ENCODE measurements around the gene PROSER2. TPM values are rescaled to one million over a fixed set of nuclear protein-coding genes. Genes with fewer than 3 reads are reported as not detected.

The PROSER2 gene
- total and polyA plus RNA-seq, 5 experiments from 2014 or later = 0.31 to 0.93 (median 0.61) TPM; not detected in 1

- Mint-ChIP-seq H3K4me1 (peaks cover 11 to 28% (median 23%) of the 10 kb centered on the region in 4 donors), H3K4me3 (peak overlapping the region in 2 of 10 donors; percentile 23 to 80), H3K27ac (peak overlapping the region in 4 of 10 donors; percentile 30 to 84 (median 72)), H3K9me3 (no peaks in the 10 kb centered on the region), H3K27me3 (peaks cover 0 to 2% (median 0%) of the 10 kb centered on the region in 5 donors), H3K36me3 (peaks cover 0 to 1% (median 0%) of the 10 kb centered on the region in 3 donors)
- ATAC-seq (no peak), DNase-seq (no peak)
- POLR2A ChIA-PET = no interaction called here
Measured at GRCh38 chr10:11864727-11865126, 41.6 kb downstream of the PROSER2 start.

- Mint-ChIP-seq H3K4me3 (peak overlapping the region in 1 of 10 donors; percentile 33), H3K4me1 (peaks cover 11 to 28% (median 23%) of the 10 kb centered on the region in 4 donors), H3K27ac (peak overlapping the region in 1 of 10 donors; percentile 79), H3K27me3 (peaks cover 0 to 2% (median 0%) of the 10 kb centered on the region in 5 donors), H3K9me3 (no peaks in the 10 kb centered on the region), H3K36me3 (peaks cover 0 to 1% (median 0%) of the 10 kb centered on the region in 3 donors)
- POLR2A ChIA-PET = no interaction called here
- ATAC-seq = no peak
- peak in 1 of 10 donors; percentile 36 for DNase-seq
Measured at GRCh38 chr10:11865561-11865960, 42.4 kb downstream of the PROSER2 start.

- Mint-ChIP-seq H3K27ac (peak overlapping the region in 2 of 10 donors; percentile 49 to 79), H3K4me3 (no peak overlapping the region), H3K27me3 (peaks cover 0 to under 1% (median 0%) of the 10 kb centered on the region in 5 donors), H3K4me1 (peaks cover 13 to 27% (median 24%) of the 10 kb centered on the region in 4 donors), H3K9me3 (no peaks in the 10 kb centered on the region), H3K36me3 (peaks cover 0 to 1% (median 0%) of the 10 kb centered on the region in 3 donors)
- DNase-seq (peak in 1 of 10 donors; percentile 36), ATAC-seq (no peak)
- POLR2A ChIA-PET = no interaction called here
Measured at GRCh38 chr10:11866199-11866925, 43.2 kb downstream of the PROSER2 start.

GRCh38 chr10:11869219-11869618, 46.1 kb downstream of the PROSER2 start:
- peaks cover 0 to 3% (median 0%) of the 10 kb centered on the region in 5 donors for H3K27me3 Mint-ChIP-seq
- no peak for ATAC-seq
- peak overlapping the region in 1 of 10 donors; percentile 41 for H3K4me3 Mint-ChIP-seq
- POLR2A ChIA-PET = no interaction called here
- no peaks in the 10 kb centered on the region for H3K9me3 Mint-ChIP-seq
- peak overlapping the region in 1 of 10 donors; percentile 25 for H3K27ac Mint-ChIP-seq
- peaks cover 9 to 22% (median 11%) of the 10 kb centered on the region in 4 donors for H3K4me1 Mint-ChIP-seq
- peaks cover 0 to 1% (median 0%) of the 10 kb centered on the region in 3 donors for H3K36me3 Mint-ChIP-seq
- peak in 1 of 10 donors; percentile 11 for DNase-seq

- Mint-ChIP-seq H3K27me3 (peaks cover 0 to 3% (median 0%) of the 10 kb centered on the region in 5 donors), H3K4me1 (peaks cover 10 to 23% (median 16%) of the 10 kb centered on the region in 4 donors), H3K9me3 (no peaks in the 10 kb centered on the region), H3K27ac (no peak overlapping the region), H3K4me3 (no peak overlapping the region), H3K36me3 (peaks cover 0 to 1% (median 0%) of the 10 kb centered on the region in 3 donors)
- DNase-seq = peak in 1 of 10 donors; percentile 48
- POLR2A ChIA-PET = no interaction called here
- ATAC-seq = no peak
Measured at GRCh38 chr10:11869743-11870460, 46.7 kb downstream of the PROSER2 start.

GRCh38 chr10:11870461-11870780, 47.3 kb downstream of the PROSER2 start:
- Mint-ChIP-seq H3K9me3 (no peaks in the 10 kb centered on the region), H3K27me3 (peaks cover 0 to 3% (median 0%) of the 10 kb centered on the region in 5 donors), H3K27ac (no peak overlapping the region), H3K4me1 (peaks cover 12 to 28% (median 19%) of the 10 kb centered on the region in 4 donors), H3K36me3 (no peaks in the 10 kb centered on the region), H3K4me3 (no peak overlapping the region)
- DNase-seq (peak in 1 of 10 donors; percentile 50), ATAC-seq (no peak)
- POLR2A ChIA-PET = no interaction called here

- Mint-ChIP-seq H3K27ac (no peak overlapping the region), H3K9me3 (no peaks in the 10 kb centered on the region), H3K36me3 (no peaks in the 10 kb centered on the region), H3K4me3 (peak overlapping the region in 3 of 10 donors; percentile 5 to 23 (median 18)), H3K27me3 (peaks cover 0 to 3% (median 0%) of the 10 kb centered on the region in 5 donors), H3K4me1 (peaks cover 13 to 33% (median 20%) of the 10 kb centered on the region in 4 donors)
- POLR2A ChIA-PET = no interaction called here
- DNase-seq (no peak), ATAC-seq (no peak)
Measured at GRCh38 chr10:11870900-11871400, 47.8 kb downstream of the PROSER2 start.

GRCh38 chr10:11871466-11871865, 48.3 kb downstream of the PROSER2 start:
- Mint-ChIP-seq H3K4me3 (peak overlapping the region in 7 of 10 donors; percentile 0 to 23 (median 11)), H3K4me1 (peaks cover 16 to 33% (median 21%) of the 10 kb centered on the region in 4 donors), H3K27ac (peak overlapping the region in 1 of 10 donors; percentile 63), H3K36me3 (no peaks in the 10 kb centered on the region), H3K9me3 (no peaks in the 10 kb centered on the region), H3K27me3 (peaks cover 0 to 3% (median 0%) of the 10 kb centered on the region in 5 donors)
- no peak for ATAC-seq
- POLR2A ChIA-PET = no interaction called here
- DNase-seq = peak in 3 of 10 donors; percentile 7 to 19 (median 16)

- ATAC-seq (peak; percentile 93 to 97), DNase-seq (peak in 9 of 10 donors; percentile 26 to 74 (median 55))
- H3K4me3 Mint-ChIP-seq = peak overlapping the region in 9 of 10 donors; percentile 43 to 73 (median 55)
- H3K27me3 Mint-ChIP-seq = peaks cover 0 to 3% (median 0%) of the 10 kb centered on the region in 5 donors
- H3K27ac Mint-ChIP-seq = peak overlapping the region in 8 of 10 donors; percentile 9 to 86 (median 52)
- POLR2A ChIA-PET = no interaction called here
- no peaks in the 10 kb centered on the region for H3K9me3 Mint-ChIP-seq
- H3K36me3 Mint-ChIP-seq = no peaks in the 10 kb centered on the region
- peaks cover 16 to 33% (median 21%) of the 10 kb centered on the region in 4 donors for H3K4me1 Mint-ChIP-seq
Measured at GRCh38 chr10:11874568-11875493, 51.7 kb downstream of the PROSER2 start.

- Mint-ChIP-seq H3K27me3 (peaks cover 0 to 3% (median 0%) of the 10 kb centered on the region in 5 donors), H3K27ac (peak overlapping the region in 2 of 10 donors; percentile 7 to 16), H3K4me1 (peaks cover 17 to 33% (median 21%) of the 10 kb centered on the region in 4 donors), H3K36me3 (no peaks in the 10 kb centered on the region), H3K4me3 (no peak overlapping the region), H3K9me3 (no peaks in the 10 kb centered on the region)
- POLR2A ChIA-PET = no interaction called here
- DNase-seq (peak in 1 of 10 donors; percentile 44), ATAC-seq (no peak)
Measured at GRCh38 chr10:11875494-11876281, 52.5 kb downstream of the PROSER2 start.

GRCh38 chr10:11876324-11876723, 53.2 kb downstream of the PROSER2 start:
- Mint-ChIP-seq H3K4me3 (no peak overlapping the region), H3K27ac (peak overlapping the region in 4 of 10 donors; percentile 15 to 53 (median 23)), H3K27me3 (peaks cover 0 to 3% (median 0%) of the 10 kb centered on the region in 5 donors), H3K4me1 (peaks cover 15 to 29% (median 19%) of the 10 kb centered on the region in 4 donors), H3K36me3 (no peaks in the 10 kb centered on the region), H3K9me3 (no peaks in the 10 kb centered on the region)
- DNase-seq (peak in 1 of 10 donors; percentile 46), ATAC-seq (no peak)
- POLR2A ChIA-PET = no interaction called here
